AG20443 (cell line): ENCODE data around the gene USP47.
A peak's percentile ranks its signal among the peaks of the same experiment; 100 is the strongest.

ENCODE experiments used
- DNase-seq: peaks from one replicate; pipeline ENCODE4 v3.0.0; 2012; ENCODE audit warnings: low spot score, mixed read lengths

USP47 gene

DNA sequence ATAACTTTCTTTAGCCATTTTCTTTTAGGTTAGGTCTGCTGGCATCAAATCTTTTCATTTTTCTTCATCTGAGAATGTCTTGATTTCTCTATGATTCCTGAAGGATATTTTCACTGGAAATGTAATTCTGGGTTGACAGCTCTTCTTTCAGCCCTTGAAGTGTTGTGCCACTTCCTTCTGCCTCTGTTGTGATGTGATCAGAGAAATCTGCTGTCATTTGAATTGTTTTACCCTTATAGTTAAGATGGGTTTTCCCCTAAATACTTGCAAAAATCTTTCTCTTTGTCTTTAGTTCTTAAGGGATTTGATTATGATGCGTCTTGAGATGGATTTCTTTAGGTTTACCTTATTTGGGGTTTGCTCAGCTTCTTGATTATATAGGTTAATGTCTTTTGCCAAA lies 23.0 kb downstream of the USP47 start:
- no peak for DNase-seq

DNA sequence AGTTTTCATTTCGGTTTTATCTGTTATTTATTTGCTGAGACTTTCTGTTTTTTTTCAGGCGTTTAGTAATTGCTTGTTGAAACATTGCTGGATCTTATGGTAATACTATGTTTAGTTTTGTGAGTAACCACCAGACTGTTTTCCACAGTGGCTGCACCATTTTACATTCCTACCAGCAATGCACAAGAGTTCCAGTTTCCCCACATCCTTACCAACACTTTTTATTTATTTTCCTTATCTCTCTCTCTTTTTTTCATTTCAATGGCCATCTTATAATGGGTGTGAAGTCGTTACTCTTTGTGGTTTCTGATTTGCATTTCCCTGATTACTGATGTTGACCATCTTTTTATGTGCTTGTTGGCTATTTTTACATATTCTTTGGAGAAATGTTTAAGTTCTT lies 23.7 kb downstream of the USP47 start:
- no peak for DNase-seq

DNA sequence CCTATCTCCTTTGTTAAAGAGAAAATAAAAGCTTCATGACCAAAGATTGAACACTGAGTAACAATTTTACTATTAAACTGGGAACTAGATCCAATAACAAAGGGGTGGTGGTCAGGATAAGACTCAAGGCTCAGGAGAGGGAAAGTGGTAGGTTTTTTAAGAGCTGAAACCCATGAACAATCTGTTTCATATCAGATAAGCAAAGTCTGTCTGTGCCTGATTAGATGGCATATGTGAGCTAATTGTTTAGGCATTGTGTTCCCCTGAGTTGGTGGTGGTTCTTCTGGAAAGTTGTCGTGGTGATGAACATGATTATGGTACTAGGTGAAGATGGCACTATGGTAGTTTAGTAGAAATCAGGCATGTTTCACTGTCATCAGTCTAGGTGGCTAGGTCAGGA lies 24.4 kb downstream of the USP47 start:
- DNase-seq: no peak

DNA sequence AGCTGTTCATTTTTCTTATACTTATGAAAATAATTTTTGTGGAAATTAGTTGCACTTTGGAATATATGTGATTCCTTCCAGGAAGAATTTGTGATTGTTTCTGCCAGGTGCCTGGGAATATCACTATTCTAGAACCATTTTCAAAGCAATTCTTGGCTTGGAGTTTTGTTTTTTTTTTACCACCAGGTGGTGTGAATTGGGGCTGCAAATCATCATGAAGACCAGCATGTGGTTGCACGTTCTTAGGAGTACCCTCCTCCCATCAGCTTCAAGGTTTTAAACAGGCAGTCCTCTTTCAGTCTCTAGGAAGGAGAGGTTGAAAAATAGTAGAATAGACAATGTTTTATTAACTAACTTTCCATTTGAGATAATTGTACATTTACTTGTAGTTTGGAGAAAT lies 25.9 kb downstream of the USP47 start:
- DNase-seq: no peak

DNA sequence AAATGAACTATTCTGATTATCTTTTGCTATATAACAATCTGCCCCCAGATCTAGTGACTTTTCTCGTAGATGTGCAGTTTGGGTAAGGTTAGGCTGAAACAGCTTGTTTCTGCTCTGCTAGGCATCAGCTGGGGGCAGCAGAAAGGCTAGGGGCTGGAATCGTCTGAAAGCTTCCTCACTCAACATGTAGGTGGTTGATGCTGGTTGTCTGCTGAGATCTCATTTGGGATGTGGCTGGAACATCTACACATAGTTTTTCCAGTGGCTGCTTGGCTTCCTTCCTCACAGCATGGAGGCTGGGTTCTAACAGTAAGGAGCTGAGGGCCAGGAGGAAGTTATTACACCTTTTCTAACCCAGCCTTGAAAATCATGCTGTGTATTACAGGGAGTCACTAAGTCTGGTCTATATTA lies 30.2 kb downstream of the USP47 start:
- no peak for DNase-seq

DNA sequence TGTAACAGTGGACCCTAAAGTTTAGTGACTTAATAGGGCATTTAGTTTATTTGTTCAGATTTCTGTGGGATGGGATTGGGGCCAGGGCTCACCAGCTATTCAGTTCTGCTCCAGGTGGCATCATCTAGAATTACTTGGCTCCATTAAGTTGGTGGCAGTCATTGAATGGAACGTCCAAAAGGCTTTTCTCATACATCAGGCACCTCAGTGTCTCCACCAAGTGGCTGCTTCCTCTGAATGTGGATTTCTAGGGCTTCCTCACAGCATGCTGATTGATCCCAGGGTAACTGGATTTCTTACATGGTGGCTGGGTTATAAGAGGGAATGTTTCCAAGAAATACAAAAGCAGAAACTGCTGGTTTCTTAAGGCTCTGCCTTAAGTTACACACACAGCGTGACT lies 34.7 kb downstream of the USP47 start:
- no peak for DNase-seq

DNA sequence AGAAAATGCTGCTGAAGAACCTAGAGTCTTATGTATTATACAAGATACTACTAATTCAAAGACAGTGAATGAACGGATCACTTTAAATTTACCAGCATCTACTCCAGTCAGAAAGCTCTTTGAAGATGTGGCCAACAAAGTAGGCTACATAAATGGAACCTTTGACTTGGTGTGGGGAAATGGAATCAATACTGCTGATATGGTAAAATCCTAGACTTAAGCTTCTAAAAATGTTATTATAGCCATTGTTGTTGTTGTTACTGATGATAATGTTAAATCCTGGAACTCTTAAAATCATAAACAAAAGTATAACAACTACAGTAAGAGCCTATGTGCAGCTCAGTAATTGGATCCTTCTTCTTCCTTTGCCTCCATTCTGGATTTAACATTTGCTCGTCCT lies 38.4 kb downstream of the USP47 start:
- DNase-seq: no peak

DNA sequence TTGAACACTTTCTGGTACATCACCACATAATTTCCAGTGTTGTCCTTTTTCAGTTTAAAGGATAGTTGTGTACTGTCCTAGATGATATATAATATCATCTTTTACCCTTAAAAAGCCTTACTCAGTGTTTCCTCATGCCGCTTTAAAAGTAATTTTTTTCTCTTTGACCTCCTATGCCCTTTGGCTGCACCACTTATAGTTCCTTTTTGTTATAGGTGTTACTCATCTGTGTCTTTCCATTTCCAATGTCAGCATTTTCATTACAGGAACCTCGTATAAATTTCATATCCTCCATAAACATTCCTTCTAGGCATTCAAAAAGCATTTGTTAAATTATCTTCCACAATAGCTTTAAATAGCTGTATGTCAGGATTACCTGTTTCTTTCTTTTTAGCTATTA lies 40.8 kb downstream of the USP47 start:
- no peak for DNase-seq

DNA sequence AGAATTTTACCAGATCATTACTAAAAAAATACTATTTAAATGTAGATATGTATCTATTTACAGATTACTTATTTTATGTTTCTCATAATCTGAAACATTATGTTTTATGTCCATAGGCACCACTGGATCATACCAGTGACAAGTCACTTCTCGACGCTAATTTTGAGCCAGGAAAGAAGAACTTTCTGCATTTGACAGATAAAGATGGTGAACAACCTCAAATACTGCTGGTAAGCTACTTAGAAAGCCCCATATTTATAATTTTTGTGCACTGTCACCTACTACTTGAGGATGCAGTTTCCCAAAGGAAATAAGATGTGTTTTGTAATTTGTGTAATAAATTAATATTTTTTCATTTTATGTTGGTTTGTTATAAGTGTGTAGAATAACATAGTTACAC lies 42.6 kb downstream of the USP47 start:
- no peak for DNase-seq

DNA sequence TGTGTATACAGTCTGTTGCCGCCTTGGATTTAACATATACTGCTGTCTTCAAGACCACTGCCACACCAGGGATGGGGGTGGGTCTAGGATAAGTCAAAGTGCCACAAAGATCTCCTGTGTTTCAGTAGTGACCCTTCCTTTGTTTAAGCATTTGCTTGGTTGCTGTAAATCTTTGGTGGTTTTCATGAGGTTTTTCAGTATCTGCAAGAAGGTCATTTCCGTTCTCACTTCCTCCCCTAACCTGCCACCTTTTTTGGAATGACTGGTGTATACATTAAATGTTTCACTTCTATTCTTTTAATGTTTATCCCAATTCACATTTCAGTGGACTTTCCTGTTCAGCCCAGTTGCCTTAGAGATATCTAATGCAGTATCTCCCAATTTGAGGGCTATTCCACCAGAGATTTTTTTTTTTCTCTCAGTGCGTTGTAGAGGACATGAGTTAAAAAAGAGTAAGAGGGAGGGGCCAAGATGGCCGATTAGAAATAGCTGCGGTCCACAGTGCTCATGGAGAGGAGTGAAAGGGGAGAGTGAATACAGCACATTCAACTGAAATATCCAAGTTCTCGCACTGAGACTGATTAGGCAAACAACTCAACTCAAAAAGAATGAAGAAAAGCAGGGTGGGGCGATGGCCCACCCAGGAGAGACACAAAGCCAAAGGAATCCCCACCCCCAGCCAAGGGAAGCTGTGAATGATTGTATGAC lies 43.2 kb downstream of the USP47 start:
- no peak for DNase-seq

DNA sequence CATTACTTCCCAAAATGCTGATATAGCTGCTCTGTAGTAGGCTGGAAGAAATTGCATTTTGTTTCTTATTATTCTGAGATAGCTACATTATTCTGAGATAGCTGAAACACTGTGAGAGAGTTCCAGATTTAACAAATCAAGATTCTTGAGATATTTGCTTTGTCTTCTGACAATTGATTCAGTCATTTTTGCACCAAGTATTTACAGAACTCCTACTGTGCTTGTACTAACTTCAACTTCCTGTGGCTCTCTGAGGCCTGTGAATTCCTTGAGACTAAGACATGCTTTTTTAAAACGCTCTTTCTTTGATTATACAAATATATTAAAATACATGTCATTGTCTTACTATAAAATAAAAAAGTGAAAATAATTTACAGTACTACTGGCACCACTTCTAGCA lies 52.7 kb downstream of the USP47 start:
- no peak for DNase-seq

DNA sequence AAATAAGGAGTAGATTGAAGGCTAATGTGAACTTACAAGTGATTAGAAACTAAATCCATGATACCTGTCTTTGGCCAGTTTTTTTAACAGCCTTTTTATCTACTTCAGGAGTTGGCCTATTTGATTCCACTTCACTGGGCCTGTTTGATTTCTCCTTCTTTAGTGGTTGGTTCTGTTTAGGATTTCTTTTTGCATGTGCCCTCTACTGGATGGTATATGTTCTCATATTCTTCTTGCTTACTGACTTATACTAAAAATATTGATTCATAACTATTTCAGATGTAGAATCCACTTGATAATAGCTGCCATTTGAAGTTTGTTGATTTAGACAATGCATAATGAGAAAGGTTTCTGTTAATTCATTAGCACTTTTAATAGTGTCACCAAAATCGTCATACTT lies 53.9 kb downstream of the USP47 start:
- DNase-seq: peak; percentile 10

DNA sequence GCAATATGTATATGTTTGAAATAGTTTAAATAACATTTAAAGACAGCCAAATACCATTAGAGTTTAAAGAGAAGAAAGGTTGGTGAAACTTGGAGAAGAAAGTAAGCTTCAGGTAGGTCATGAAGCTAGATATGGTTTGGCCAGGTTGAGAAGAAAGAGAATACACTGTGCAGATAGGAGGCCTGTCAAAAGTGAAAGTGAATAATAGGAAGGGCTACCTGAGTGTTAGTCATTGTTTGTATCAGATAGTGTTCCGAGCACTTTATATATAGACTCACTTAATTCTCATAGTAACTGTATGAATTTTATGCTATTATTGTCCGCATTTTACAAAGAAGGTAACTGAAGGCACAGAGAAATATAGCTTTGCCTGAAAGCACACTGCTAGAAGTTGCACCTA lies 56.9 kb downstream of the USP47 start:
- DNase-seq: no peak

DNA sequence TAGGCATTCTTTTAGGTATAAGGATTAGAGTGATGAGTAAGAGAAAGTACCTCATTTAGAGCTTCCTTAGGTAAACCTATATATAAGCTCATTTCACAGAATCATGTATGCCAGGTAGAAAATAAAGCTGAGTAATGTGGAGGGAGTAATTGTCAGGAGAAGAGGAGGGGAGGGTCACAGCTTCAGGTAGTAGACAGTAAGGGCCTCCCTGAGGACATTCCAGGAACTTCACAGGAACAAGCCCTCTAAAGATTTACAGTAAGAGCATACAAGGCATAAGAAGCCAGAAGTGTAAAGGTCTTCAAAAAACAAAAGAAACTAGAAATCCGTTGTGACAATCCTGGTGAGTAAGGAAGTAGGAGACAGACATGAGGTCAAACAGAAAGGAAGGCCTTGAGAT lies 57.6 kb downstream of the USP47 start:
- DNase-seq: no peak

DNA sequence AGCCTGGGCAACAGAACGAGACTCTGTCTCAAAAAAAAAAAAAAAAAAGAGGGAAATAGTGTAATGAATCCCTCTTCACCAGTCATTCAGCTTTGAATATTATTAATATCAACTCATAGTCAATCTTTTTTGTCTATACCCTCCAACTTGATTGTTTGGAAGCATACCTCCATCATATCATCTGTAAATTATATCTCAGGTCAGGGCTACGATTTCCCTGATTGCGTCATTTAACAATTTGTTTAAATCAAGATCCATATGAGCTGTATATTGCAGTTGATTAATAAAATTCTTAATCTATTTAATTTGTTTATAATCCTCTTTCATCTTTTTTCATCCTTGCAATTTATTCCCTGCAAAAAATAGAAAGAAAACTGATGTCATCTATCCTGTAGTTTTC lies 60.2 kb downstream of the USP47 start:
- no peak for DNase-seq

DNA sequence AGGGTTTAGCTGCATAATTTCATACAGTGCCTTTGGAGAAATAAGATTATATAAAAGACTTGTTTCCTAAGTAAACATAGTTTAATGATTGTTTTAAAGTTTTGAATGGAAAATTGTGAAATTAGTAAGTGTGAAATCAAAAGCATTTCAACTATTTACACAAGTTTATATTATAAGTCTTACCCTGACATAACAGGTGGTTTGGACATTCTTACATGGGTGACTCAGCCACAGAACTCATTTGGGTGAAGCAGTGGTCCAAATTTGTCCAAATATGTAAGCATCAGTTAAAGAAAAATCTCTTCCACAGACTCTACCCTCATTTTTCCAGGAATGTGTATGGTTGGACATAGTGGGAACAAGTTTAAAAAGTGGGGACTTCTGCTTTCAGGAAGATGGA lies 68.0 kb downstream of the USP47 start:
- peak; percentile 38 for DNase-seq

DNA sequence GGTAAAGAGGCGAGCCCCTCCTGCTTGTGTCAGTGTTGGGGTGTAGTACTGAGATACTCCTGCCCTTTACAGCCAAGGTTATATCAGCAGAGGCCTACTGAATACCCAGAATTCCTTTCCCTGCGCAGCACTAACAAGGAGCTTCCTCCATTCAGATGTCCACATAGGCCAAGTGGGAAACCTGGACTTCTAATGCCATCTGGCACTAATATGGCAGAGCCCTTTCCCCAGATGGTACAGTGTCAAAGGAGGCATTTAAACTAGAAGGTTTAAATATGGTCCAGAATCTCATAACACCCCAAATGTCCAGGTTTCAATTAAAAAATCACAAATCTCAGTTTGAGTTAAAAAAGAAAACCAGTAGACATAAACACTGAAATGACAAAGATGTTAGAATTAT lies 68.8 kb downstream of the USP47 start:
- no peak for DNase-seq

DNA sequence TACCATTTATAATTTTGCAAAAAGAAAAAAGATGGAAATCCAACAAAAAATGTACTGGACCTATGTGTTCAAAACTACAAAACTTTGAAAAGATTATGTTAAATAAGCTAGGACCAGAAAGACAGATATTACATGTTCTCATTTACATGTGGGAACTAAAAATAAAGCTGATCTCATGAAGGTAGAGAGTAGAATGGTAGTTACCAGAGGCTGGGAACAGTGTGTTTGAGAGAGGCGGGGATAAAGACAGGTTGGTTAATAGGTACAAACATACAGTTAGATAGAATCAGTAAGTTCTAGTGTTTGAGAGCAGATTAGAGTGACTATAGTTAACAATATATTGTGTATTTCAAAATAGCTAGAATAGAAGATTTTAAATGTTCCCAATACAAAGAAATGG lies 71.6 kb downstream of the USP47 start:
- no peak for DNase-seq

DNA sequence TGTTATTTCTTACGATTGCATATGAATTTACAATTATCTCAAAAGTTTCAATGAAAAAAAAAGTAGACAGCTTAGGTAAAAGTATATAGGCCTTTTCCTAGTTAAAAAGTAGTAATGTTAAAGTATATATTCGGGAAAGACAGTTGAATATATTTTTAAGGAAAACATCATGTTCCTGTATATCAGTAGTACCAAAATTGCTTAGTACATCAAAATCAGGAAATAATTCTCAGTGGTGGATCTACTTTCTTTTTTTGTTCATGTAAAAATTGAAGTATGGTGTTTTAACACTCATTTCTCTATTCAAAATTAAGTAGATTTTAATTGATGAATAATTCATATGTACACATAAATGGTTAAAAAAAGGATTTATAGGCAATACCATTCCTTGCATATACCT lies 73.9 kb downstream of the USP47 start:
- no peak for DNase-seq

DNA sequence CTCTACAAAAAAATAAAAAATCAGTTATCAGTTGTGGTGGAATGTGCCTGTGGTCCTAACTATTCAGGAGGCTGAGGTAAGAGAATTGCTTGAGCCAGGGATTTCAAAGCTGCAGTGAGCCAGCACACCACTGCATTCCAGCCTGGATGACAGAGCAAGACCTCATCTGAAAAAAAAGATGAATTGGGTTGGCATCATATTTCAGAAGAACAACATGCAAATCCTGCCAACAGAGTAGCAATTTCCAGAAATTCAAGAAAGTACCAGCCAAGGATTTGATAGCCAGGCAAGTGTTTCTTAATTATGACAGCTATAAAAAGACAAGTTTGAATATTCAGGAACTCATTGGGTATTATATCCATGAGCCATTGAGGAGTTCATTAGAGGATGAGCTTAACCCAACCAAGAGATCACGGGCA lies 75.2 kb downstream of the USP47 start:
- peak; percentile 50 for DNase-seq

DNA sequence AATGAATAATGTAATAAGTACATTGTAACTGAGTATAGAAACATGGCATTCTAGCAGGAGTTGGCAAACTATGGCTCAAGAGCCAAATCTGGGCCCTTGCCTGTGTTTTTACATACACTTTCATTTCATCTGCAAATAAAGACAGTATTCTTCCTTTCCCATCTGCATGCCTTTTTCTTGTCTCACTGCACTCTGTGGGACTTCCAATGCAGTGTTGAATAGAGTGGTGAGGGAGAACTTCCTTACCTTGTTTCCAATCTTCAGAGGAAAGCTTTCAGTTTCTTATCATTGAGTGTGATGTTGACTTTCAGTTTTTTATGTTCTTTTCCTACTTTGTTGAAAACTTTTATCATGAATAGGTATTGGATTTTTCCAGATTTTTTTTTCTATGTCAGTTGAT lies 82.1 kb downstream of the USP47 start:
- no peak for DNase-seq

DNA sequence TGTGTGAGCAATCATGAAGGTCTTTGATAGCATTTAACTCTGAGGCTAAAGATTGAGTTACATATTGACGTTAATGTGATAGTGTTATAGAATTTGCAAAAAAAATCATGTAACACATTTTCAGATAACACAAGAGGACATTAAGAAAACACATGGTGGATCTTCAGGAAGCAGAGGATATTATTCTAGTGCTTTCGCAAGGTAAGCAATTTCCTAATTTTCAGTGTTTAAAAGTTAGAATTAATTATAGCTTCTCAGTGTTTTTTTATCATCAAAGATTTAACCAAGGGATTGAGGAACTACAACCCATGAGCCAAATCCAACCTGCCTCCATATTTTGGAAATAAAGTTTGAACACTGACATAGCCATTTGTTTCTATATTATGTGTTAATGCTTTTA lies 88.1 kb downstream of the USP47 start:
- DNase-seq: no peak

DNA sequence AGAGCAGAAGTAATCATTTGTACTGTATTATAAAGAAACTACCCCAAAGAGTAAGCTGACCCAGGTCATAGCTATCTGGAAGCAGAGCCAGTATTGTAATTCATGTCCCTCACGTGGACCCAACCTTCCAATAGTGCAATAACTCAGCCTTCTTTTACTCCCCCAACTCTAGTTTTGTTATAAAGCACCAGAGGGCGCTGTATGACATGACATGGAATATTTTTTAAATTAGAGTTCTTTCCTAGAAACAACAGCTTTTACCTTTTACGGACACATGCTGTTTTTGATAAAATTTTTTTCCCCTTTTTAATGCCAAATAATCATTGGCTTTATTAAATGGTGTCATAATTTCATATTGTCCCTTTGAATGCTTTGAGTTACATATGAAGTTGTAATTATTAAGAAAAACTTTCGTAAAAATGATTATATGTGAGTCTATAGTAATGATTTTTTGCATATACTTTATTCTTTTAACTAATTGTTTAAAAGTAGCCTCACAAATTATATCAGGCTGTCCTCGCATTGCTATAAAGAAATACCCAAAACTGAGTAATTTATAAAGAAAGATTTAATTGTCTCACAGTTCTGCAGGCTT lies 89.8 kb downstream of the USP47 start:
- peak; percentile 66 for DNase-seq

DNA sequence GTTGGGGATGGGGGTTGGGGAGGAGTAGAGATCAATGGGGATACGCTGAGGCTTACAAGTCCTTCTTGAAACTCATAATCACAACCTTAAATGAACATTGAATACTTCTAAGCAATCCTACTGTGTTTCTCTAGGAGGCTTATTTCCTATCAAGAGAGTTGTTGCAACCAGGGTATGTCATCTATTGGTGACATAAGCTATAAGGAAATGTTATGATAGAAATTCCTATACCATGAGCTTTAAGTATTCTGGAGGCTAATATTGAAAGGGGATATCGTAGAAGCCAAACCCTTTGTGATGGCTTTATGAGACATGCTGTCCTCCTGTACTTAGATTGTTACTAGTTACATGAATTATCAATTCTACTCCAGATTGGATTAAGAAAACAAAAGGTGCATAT lies 93.8 kb downstream of the USP47 start:
- DNase-seq: no peak
